GM18907 (cell line): ENCODE results near the gene PRDM16.

Experiments used
- ATAC-seq: cut with Tn5 transposase; IDR thresholded peaks from one replicate; pipeline ENCODE4 v1.9.1; 2021; ENCODE audit warnings: mild to moderate bottlenecking, moderate library complexity; ENCODE audit not compliant: unreplicated experiment

The PRDM16 gene

DNA sequence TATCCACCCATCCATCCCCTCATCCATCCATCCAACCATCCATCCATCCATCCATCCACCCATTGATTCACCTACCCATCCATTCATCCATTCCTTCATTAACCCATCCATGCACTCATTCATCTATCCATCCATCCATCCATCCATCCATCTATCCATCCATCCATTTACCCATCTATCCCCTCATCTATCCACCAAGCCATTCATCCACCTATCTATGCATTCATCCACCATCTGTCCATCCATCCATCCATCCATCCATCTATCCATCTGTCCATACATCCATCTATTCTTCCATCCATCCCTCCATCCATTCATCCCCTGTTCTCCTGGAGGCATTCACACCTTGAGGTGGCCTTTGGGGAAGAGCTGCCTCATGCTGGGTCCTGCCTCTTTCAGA lies 107.0 kb downstream of the PRDM16 start:
- no peak for ATAC-seq

DNA sequence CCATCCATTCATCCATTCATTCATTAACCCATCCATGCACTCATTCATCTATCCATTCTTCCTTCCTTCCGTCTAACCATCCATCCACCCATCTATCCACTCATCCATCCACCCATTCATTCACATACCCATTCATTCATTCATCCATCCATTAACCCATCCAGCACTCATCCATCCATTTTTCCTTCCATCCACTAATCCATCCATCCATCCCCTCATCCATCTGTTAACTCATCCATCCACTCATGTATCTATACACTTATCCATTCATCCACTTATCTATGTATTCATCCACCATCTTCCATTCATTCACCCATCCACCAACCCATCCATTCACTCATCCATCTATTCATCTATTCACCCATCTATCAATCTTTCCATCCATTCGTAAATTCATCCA lies 107.8 kb downstream of the PRDM16 start:
- ATAC-seq: no peak

DNA sequence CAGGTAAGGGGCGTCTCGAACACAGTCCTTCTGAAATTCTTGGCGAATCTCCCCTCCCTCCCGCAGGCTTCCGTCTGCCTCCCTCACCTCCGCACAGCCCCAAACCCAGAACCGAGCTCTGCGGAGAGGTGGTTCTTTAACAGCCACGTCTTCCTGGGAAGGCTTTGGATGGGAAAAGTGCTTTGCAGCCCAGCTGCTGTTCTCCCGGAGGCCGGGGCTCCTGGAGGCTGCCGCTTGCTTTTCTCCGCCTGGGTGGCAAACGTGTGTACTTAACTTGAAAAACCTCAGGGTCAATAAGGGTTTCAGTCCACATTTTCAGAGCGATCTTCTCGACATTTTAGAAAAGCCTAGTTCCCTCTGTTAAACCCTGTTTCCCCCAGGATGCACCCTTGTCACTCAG lies 109.3 kb downstream of the PRDM16 start:
- ATAC-seq: no peak

DNA sequence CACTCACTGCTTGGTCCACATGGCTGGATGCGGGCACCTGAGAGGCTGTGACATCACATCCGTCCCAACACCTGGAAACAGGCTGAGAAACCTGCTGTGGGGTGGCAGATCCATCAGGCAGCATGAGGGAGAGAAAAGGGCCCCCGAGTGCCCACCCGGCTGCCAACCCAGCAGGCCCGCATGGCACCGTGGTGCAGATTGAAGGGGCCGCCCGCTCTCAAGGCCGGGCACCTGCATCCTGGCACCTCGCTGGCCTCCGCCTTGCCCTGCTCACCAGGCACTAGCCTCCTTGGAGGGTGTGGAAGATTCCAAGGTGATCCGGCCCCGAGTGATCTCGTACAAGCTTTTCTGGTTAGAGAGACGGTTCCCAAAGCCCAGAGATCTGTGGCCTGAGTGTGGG lies 110.5 kb downstream of the PRDM16 start:
- no peak for ATAC-seq

DNA sequence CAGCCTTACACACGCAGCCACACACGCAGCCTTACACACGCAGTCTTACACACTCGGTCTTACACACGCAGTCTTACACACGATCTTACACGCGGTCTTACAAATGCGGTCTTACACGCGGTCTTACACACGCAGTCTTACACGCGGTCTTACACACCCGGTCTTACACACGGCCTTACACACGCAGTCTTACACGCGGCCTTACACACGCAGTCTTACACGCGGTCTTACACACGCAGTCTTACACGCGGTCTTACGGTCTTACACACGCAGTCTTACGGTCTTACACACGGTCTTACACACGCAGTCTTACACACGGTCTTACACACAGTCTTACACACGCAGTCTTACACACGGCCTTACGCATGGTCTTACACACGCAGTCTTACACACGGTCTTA lies 111.9 kb downstream of the PRDM16 start:
- ATAC-seq: no peak

DNA sequence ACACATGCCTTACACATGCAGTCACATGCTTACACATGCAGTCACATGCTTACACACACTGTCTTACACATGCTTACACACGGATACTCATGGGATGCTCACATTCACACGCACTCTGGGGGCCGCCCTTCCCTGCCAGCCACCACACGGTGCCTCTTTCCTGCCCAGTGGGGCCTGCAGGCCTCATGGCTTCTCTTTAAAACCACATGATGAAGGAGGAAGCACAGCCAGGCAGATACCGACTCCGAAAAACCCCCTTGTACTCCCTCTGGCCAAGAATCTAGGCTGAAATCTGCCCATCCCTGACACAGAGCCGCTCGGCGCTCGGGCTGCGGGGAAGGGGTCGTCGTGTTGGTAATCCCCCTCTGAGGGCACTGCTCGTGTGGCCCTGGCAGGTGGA lies 113.0 kb downstream of the PRDM16 start:
- no peak for ATAC-seq

DNA sequence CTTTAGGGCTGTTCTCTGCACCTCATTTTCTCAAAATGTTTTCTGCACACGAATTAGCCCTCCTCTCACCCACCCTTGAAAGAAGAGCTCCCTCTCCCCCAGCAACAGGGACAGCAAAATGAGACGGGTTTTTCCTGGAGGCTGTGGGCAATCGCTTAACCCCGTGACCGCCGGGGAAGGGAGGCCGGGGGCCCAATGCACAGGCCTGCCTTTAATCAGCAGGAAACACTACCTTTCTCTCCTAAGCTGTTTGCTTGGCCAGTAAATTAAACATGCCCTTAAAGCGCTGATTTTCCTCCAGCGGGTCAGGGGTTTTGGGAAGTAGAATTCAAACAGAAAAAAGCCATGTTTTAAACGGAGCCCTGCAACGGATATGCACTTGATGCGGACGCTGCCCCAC lies 114.4 kb downstream of the PRDM16 start:
- no peak for ATAC-seq

DNA sequence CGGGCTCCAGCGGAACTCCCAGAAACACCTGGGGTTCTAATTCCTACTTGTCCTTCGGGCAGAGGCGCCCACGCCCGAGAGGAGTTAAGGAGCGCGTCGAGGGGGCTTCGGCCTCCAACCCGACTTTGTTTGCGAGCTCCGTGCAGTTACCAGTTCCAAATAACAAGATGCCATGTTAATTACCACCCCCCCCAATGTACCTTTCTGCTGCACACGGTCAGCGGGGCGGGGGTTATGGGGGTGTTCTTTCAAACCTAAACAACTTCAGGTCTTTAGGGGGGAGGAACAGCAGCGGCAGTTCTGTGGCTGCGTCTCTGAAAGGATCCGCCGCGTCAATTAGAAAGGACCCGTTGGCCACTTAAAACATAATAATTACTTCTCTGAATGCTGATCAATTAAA lies 114.8 kb downstream of the PRDM16 start:
- ATAC-seq: no peak

DNA sequence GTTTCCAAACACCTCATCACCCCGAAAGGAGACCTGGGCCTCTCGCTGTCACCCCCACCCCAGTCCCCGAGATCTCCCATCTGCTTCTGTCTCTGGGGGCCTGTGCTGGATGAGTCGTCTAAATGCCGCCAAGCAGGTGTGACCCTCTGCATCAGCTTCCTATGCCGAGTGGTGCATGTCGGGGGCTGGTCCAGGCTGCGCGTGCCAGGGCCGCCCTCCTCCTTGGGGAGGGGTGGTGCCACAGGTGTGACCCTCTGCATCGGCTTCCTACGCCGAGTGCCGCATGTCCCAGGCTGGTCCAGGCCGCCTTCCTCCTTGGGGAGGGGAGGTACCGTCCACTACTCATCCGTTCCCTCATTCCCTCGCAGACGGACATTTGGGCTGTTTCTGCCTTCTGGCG lies 115.7 kb downstream of the PRDM16 start:
- no peak for ATAC-seq

DNA sequence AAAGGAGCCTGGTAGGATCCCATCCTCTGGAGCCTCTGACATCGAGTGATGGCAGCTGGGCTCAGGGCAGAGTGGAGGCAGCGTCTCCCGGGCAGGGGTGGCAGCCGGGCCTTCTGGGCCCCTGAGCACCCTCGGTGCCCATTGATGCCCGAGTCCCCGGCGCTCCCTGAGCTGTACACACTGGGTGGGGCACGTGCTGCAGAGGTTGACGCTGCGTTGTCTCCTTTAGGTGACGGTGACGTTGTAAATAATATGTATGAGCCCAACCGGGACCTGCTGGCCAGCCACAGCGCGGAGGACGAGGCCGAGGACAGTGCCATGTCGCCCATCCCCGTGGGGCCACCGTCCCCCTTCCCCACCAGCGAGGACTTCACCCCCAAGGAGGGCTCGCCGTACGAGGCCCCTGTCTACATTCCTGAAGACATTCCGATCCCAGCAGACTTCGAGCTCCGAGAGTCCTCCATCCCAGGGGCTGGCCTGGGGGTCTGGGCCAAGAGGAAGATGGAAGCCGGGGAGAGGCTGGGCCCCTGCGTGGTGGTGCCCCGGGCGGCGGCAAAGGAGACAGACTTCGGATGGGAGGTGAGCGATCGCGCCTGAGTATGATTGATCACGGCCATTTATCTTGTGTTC lies 117.0 kb downstream of the PRDM16 start:
- ATAC-seq: no peak

DNA sequence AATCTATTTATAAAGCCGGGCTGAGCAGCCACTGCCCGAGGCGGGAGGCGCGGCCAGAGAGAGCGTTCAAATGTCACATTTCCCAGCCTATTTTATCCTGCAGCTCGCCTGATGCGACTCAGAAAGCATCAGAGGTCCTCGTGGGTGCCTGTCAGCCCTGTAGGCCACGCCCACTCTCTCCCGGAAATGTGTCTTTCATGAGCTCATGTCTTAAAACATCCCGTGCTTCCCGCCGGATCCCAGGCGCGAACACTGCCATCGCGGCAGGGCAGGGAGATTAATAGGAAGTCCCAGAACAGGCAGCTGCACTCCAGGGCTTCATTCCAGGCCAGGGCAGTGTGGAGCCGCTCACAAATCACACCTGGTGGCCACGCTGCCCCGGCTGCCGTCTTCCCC lies 117.5 kb downstream of the PRDM16 start:
- ATAC-seq: no peak

DNA sequence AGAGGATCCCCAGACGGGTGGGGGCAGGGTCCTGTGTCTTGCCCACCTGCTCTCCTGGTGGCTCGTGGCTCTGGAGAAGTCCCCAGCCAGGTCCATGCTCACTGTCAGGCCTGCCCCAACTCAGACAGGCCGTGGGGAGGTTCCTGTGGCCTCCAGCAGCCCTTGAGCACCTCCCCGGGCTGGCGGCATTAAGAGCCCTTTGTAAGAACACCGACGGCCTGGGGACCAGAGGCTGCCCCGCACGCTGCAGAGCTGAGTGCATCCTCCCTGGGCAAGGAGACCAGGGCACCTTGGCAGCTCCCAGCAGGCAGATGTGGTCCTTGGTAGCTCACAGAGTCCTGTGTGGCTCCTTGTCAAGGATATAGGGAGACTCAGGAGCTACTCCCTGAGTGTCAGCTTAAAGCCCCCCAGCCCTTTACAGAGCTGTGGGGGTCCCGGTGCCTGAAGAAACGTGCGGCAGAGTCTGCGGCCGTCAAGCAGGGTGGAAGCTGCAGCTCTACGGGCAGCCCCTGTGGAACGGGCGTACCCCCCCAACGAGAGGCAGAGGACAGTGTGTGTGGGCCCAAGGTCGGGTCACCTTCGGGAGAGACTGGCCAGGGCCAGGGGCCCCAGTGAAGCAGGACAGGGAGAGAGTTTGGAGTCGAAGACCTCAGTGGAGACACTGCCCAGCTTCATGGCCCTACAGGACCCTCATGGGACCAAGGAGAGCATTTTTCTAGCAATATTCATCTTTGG lies 118.6 kb downstream of the PRDM16 start:
- ATAC-seq: no peak

DNA sequence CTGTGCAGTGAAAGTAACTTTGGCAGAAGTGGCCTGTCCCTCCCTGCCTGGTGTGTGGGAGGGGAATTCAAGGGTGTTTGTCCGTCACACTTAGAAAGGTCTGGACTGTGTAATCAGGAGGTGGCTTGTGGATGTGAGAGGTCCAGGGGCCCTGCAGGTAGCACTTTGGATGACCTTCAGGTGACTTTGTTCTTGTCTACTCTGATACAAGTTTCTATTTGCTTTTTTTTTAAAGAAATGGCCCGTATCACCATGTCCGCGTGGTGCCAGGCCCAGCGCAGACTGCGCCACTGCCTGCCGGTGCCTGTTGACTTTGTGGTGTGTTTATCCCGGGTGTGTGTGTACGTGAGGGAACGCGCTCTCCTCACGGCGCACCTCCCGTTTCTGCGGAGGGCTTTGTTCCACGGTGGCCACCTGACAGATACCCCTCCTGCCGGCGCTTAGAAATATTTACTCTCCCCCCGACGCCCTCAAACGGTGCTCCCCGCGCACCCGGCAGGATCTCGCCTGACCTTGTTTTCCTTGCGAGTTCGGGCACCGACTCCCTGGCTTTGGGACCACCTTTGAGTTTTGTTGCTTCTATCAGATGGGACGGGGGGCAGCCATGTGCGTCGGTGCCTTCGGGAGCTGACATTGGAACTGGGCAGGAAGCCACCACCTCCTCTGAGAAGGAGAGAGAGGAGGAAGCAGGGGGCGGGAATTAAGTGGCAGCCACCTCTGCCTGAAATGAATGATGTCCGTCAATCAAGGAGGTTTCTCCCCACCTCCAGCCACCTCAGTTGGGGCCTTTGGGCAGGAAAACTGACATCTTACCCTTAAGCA lies 119.4 kb downstream of the PRDM16 start:
- ATAC-seq: no peak

DNA sequence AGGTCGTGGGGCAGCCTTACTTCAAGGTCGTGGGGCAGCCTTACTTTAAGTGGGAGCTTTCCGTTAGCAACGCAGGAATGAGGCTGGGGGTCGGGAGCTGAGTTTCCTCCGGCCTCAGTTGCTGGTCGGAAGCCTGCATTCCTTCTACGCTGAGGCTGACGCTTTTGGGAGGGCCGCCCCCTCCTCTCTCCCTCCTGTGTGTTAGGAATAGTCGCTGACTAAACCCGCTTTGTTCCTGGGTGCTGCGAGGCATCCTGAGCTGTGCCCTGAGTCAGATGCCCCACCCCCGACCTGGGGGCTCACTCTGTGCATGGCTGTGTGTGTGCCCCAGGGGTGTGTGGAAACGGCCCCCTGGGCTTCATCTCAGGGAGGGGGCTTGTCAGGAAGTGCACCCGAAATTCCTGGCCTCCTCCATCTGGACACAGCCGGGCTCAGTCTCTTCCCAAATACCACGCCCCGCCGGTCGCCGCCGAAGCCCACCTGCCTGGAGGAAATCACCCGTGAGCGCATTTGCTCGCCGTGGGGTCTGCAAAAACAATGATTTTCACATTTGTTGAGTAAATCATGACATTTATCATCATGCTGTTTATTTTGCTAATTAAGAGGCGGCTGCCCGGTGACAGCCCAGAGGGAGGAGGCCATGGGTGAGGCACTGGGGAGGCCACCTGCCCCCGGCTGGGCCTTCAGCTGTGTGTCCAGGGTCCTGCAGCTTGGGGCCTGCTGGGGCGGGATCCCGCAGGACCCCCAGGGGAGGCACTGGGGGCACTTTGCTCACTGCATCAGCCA lies 121.4 kb downstream of the PRDM16 start:
- no peak for ATAC-seq

DNA sequence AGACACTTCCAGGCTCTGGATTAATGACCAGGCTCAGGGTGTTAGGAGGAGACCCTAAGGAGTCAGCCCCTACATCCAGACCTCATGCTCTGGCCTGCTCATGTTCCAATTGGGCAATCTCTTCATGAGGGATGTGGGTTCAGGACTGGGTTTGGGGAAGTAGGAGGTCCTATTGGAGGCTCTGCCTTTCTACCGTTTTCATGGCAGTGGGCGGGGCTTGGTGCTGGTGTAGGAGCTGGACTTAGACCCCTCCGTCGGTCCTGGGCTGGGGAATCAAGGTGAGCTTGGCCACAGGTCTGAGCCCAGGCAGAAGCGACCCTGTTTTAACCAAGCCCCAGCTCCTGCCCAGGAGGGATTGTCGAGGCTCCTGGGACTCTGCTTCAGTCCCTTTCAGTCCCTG lies 123.4 kb downstream of the PRDM16 start:
- ATAC-seq: no peak

DNA sequence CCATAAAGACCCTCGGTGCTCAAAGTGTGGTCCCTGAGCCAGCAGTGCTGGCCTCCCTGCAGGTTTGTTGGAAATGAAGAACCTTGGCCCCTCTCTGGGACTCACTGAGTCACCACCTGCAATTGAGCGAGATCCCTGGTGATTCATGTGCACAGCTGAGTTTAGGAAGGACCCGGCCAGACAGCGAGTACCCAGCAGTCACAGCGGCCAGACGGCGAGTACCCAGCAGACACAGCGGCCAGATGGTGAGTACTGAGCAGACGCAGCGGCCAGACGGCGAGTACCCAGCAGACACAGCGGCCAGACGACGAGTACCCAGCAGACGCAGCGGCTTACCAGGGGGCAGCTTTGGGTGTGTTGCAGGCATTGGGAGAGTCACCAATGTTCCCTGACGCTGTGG lies 123.8 kb downstream of the PRDM16 start:
- no peak for ATAC-seq

DNA sequence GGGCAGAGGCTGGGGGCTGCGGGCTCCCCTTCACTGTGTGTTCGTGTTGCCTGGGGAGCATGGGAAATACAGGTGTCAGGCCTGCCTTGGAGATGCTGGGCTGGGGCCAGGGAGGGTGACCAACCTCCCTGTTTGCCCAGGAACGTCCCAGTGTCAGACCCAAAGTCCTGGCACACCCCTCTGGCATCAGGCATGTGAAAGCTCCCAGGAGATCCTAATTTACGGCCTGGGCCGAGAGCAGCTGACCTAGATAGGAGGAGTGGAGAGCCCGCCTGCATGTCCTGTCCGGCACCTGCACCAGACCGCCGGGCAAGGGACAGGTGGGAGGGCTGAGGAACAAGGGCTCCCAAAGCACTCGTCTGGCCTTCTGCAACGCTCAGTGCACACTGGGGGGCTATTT lies 124.8 kb downstream of the PRDM16 start:
- ATAC-seq: no peak

DNA sequence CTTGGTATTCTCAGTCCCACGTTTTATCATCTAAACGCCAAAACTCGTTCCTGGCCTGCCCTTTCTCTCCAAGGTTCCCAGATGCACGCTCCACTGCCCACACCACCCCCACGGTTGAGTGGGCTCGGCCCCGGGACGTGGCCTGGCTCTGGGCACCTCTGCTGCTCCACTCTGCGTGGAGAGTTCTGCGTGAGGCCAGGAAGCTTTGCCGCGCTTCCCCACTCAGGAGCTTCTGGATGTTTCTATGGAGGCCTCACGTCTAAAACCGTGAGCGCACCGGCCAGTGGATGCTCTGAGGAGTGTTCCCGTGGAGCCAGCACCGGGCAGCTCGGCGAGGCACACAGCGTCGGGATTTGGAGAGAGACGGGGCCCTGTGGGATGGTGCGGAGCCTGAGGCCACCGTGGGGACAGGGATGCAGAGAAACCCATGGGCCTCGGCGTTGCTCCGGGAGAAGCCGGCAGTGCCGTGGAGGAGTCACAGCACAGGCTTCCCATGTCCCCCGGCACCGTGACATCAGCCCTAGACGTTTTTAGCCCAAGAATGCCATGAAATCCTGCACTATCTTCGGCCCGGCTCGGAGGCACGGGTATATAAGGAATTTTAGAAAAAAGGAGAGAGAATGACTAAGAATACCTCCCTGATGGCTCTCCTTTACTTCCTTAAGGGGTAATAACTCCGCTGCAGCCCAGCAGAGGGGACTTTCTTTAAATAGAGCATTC lies 125.9 kb downstream of the PRDM16 start:
- ATAC-seq: no peak

DNA sequence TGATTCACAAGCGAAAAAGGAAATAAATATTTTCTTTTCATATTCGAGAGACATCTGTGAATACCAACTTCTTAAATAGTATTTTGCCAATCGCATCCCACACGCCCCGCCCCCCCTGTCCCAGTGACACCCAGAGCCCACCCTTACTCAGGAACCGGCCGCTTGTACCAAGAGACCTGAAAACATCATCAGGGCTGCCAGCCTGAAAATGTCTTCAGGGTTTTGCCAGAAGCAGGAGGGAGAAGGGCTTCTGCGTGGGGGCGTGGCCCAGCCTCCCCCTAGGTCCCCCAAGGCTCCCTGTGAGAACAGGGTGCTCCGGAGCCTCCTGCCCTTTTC lies 126.4 kb downstream of the PRDM16 start:
- ATAC-seq: no peak

DNA sequence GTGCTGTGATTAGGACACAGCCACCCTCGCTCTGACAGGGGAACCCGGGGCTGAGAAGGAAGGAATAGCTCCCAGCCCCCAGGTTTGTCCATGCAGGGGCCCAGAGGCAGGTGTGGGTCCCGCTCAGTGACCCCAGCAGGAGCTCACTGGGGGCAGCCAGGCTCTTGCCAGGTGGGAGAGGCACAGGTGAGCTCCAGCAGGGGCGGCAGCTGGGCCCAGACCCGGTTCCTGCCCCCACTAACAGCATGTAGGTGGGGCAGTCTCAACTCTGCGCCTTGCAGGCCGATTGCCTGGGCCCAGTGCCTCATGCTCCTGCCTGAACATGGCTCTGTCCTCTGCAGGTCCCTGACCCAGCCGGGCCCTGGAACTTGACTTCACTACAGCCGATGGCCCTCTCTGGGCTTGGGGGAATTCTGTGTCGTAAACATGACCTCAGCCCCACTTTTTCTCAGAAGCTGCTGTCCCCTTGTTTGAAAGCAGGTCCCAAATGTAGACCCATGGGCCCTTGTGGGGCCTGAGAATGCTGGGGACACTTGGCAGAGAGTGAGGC lies 127.0 kb downstream of the PRDM16 start:
- ATAC-seq: no peak
